Endothelial cell of umbilical vein (primary cell): Measurements from ENCODE around the gene KLHDC4.

Experiments
- CTCF ChIP-seq, 2 donors: IDR thresholded peaks; 1 replicate in 1 of 2; 2 replicates in 1 of 2; pipeline ENCODE4 v1.5.1; 2011; ENCODE audit warnings: low read length in 2 of 2, mild to moderate bottlenecking in 2 of 2, moderate library complexity in 2 of 2, control low read depth in 1 of 2, inconsistent platforms in 1 of 2, low read depth in 1 of 2; ENCODE audit not compliant: insufficient read depth in 1 of 2; ENCODE audit errors: extremely low read depth in 1 of 2
- EZH2 ChIP-seq: IDR thresholded peaks from 2 replicates; pipeline ENCODE4 v1.6.1; 2012; ENCODE audit warnings: borderline replicate concordance, low read depth, mild to moderate bottlenecking, moderate library complexity, low read length, inconsistent platforms; ENCODE audit not compliant: severe bottlenecking
- FOS ChIP-seq: IDR thresholded peaks from 2 replicates; pipeline ENCODE4 v1.6.1; 2011; ENCODE audit warnings: mild to moderate bottlenecking, low read length, moderate library complexity, borderline replicate concordance; ENCODE audit not compliant: insufficient read depth
- GATA2 ChIP-seq: IDR thresholded peaks from 2 replicates; pipeline ENCODE4 v1.7.0; 2011; ENCODE audit warnings: low read depth, mild to moderate bottlenecking, moderate library complexity, mixed read lengths, low read length; ENCODE audit not compliant: insufficient read length, insufficient read depth
- JUN ChIP-seq: IDR thresholded peaks from 2 replicates; pipeline ENCODE4 v1.6.1; 2011; ENCODE audit warnings: borderline replicate concordance, low read depth; ENCODE audit not compliant: insufficient read length, insufficient read depth
- MAX ChIP-seq: IDR thresholded peaks from 2 replicates; pipeline ENCODE4 v1.6.1; 2011; ENCODE audit not compliant: insufficient read depth, insufficient read length
- MYC ChIP-seq: IDR thresholded peaks from one replicate; pipeline ENCODE4 v1.6.1; 2011; ENCODE audit warnings: mild to moderate bottlenecking, low read depth, low read length
- POLR2A ChIP-seq: IDR thresholded peaks from 2 replicates; pipeline ENCODE4 v1.6.1; 2012; ENCODE audit warnings: low read depth, mild to moderate bottlenecking, control low read depth, low read length
- POLR2AphosphoS5 ChIP-seq: IDR thresholded peaks from 2 replicates; pipeline ENCODE4 v1.6.1; 2012; ENCODE audit warnings: low read depth, mild to moderate bottlenecking, control low read depth, low read length, moderate library complexity; ENCODE audit not compliant: insufficient read depth

- TF ChIP-seq CTCF (IDR thresholded peaks at IDR 0.05; ENCODE audit: extremely low read depth in 1 of 2, insufficient read depth in 1 of 2, low read depth in 1 of 2, low read length in 2 of 2) (no peak), EZH2 (no peak), POLR2AphosphoS5 (no peak), POLR2A (no peak), JUN (no peak), MYC (no peak), MAX (no peak), GATA2 (no peak), FOS (no peak)
Observed at GRCh38 chr16:87792205-87792565, 26.4 kb upstream of the KLHDC4 start.
